ENCODE data around the gene PIGZ.

PIGZ gene

GRCh38 chr3:196903740-196904139 is 64.9 kb downstream of the PIGZ start:
- H3K4me3 ChIP-seq, result no peak overlapping the region
- no peak overlapping the region for H3K9ac ChIP-seq (ENCODE audit: insufficient read length)
- no peak for DNase-seq (ENCODE audit: low read depth, low spot score)
- no peaks in the 10 kb centered on the region for H3K9me3 ChIP-seq (ENCODE audit: low read depth, low read length)
- no peak overlapping the region for H3K27ac ChIP-seq
- TF ChIP-seq FOXP2 (optimal IDR thresholded peaks at IDR 0.05; ENCODE audit: control extremely low read depth, extremely low read length, insufficient read depth) (no peak), POLR2AphosphoS5 (IDR thresholded peaks at IDR 0.05; ENCODE audit: borderline replicate concordance, low read depth, low read length) (no peak), EZH2 (IDR thresholded peaks at IDR 0.05) (no peak)
- H3K36me3 ChIP-seq (ENCODE audit: insufficient read depth, low read length), result peaks cover 55% of the 10 kb centered on the region

- Histone ChIP-seq H3K27ac (no peak overlapping the region), H3K9ac (ENCODE audit: insufficient read length) (no peak overlapping the region), H3K36me3 (ENCODE audit: insufficient read depth, low read length) (peaks cover 54% of the 10 kb centered on the region), H3K4me3 (no peak overlapping the region), H3K9me3 (ENCODE audit: low read depth, low read length) (no peaks in the 10 kb centered on the region)
- DNase-seq (ENCODE audit: low read depth, low spot score), result no peak
- TF ChIP-seq FOXP2 (optimal IDR thresholded peaks at IDR 0.05; ENCODE audit: control extremely low read depth, extremely low read length, insufficient read depth) (no peak), EZH2 (IDR thresholded peaks at IDR 0.05) (no peak), POLR2AphosphoS5 (IDR thresholded peaks at IDR 0.05; ENCODE audit: borderline replicate concordance, low read depth, low read length) (no peak)
Observed at GRCh38 chr3:196902296-196902695, 66.3 kb downstream of the PIGZ start.

GRCh38 chr3:196901768-196902167 is 66.9 kb downstream of the PIGZ start:
- TF ChIP-seq EZH2 (IDR thresholded peaks at IDR 0.05) (no peak), FOXP2 (optimal IDR thresholded peaks at IDR 0.05; ENCODE audit: control extremely low read depth, extremely low read length, insufficient read depth) (no peak), POLR2AphosphoS5 (IDR thresholded peaks at IDR 0.05; ENCODE audit: borderline replicate concordance, low read depth, low read length) (no peak)
- no peak for DNase-seq (ENCODE audit: low read depth, low spot score)
- no peak overlapping the region for H3K9ac ChIP-seq (ENCODE audit: insufficient read length)
- no peak overlapping the region for H3K4me3 ChIP-seq
- no peak overlapping the region for H3K27ac ChIP-seq
- no peaks in the 10 kb centered on the region for H3K9me3 ChIP-seq (ENCODE audit: low read depth, low read length)
- peaks cover 49% of the 10 kb centered on the region for H3K36me3 ChIP-seq (ENCODE audit: insufficient read depth, low read length)
